Right kidney (tissue), 1 donor: ENCODE measurements around the gene SOX6.
"Not testable (repeated sequence)": the region's sequence is repeated elsewhere in the genome, so short reads cannot be mapped to it uniquely, and the experiment has no call there.

Source experiments
- DNase-seq: peaks from one replicate; pipeline ENCODE4 v3.0.0-alpha.2; 2016

The SOX6 gene

DNA sequence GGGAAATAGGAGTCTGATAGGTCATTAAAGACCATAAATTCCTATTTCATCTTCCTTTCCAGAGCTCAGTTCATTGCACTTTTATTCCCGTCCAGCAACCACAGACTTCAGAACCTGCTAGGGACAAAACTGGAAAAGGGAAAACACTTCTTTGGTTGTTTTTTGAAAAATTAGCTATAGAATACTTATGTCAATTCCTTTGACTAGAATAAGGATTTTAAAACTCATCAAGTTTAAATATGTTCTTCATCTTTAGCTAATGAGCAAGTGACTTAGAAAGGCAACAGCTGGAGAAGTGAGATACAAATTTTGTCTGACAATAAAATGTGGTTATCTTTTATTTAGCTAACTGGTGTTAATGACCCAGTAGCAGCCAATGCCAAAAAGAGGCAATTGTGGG, 206.9 kb downstream of the SOX6 start:
- DNase-seq, result no peak

DNA sequence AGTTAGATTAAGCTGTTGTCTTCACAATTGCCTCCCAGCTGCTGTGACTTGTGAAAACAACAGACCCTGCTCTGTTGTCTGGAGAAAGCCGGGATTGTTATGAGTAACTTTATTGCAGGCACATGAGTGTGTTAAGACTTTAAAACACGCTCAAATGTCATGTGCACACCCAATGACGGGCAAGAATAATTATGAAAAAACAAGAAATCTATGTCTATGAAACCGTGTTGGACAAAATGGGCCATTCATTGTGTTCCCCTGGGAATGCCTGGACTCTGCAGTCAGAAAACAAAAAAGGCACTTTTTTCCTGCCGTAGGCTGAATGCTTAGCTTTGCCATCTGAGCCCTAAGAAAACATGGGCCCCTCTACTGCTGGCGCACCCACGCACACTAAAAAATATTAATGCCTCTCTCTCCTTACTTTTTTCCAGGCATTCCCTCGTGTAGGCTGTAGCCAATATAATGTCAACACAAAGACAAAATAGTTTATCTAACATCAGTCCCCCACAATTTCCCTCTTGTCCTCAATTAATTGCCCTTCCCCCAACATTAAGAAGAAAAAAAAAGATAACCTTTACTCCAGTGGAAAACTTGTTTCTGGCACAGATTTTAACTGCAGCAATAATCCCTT, 207.9 kb downstream of the SOX6 start:
- DNase-seq, result peak; percentile 70

DNA sequence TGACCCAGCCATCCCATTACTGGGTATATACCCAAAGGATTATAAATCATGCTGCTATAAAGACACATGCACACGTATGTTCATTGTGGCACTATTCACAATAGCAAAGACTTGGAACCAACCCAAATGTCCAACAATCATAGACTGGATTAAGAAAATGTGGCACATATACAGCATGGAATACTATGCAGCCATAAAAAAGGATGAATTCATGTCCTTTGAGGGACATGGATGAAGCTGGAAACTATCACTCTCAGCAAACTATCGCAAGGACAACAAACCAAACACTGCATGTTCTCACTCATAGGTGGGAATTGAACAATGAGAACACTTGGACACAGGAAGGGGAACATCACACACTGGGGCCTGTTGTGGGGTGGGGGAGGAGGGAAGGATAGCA, 209.4 kb downstream of the SOX6 start:
- not testable (repeated sequence) for DNase-seq

DNA sequence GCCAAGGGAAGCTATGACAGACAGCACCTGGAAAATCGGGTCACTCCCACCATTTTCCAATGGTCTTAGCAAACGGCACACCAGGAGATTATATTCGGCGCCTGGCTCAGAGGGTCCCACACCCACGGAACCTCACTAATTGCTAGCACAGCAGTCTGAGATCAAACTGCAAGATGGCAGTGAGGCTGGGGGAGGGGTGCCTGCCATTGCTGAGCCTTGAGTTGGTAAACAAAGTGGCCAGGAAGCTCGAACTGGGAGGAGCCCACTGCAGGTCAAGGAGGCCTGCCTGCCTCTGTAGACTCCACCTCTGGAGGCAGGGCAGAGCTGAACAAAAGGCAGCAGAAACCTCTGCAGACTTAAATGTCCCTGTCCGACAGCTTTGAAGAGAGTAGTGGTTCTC, 214.7 kb downstream of the SOX6 start:
- DNase-seq, result not testable (repeated sequence)

DNA sequence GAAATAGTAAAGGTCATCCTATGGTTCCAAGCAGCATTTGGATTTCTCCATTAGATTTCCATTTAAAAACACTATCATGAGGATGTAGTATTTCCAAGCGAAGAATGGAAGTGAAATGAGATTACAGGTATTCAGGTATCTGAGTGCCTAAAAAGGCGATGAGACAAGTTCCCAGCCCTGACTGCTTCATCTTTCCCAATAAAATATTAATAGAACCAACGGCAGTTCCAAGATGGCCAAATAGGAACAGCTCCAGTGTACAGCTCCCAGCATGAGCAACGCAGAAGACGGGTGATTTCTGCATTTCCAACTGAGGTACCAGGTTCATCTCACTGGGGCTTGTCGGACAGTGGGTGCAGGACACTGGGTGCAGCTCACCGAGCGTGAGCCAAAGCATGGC, 215.2 kb downstream of the SOX6 start:
- not testable (repeated sequence) for DNase-seq

DNA sequence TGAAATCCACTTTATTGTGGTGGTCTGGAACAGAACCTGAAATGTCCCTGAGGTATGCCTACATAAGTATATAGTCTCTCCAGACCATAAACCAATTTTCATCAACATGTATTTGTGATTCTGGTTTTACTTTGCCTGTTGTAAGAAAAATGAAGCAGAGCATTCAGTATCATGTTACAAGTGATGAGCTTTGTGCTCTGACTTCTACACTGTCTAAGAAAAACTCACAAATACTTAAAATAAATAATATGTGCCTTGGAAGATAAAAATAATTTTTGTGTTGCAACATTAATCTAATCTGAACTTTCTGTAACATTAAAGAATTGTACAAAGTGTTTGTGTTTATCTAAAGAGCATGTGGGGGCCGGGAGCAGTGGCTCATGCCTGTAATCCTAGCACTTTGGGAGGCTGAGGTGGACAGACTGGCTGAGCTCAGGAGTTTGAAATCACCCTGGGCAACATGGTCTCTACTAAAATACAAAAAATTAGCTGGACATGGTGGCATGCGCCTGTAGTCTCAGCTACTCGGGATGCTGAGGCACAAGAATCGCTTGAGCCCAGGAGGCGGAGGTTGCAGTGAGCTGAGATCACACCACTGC, 219.5 kb downstream of the SOX6 start:
- DNase-seq, result no peak

DNA sequence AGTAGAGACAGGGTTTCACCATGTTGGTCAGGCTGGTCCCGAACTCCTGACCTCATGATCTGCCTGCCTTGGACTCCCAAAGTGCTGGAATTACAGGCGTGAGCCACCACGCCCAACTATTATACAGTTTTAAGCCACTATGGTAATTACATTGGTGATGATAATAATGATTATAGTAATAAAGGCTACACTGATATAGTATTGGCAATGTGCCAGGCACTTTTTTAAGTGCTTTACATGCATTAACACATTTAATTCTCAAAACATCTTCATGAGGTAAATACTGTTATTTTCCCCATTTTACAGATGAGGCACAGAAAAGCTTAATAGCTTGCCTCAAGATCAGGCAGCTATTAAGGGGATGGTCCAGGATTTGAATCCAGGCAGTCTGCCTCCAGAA, 222.5 kb downstream of the SOX6 start:
- no peak for DNase-seq

DNA sequence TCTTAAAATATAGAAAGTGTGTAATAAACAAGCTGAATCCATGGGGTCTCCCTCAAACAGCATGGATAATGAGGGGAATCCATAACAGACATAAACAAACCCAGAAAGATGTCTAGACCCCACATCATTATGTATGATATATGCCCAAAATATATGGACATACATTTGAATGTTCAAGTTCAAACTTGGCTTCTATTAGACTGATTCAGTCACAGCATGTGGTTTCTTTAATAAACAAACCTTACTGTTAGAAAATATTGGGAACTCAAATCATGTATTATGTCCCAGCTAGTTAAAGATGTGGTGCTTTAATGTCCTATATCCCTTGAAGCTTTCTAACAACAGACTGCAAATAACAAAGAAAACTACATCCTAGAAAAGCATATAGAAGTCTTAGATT, 228.6 kb downstream of the SOX6 start:
- no peak for DNase-seq

DNA sequence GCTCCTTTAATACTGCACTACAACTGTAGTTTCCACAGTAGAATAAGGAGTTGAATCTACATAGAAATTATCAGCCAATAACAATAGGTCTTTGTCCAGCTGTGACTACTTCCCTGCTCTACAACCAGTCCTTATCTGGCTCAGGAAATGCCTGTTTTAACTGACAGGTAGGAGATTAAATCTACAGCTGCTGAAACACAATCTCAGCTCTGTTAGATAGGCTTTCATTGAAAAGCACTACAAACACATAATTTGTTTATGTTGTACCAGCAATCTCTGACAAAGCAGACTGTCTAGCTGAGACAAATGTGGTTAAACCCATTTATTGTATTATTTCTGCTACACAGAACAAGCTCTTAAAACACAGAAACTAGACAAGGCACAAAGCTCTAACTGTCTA, 230.0 kb downstream of the SOX6 start:
- DNase-seq, result no peak

DNA sequence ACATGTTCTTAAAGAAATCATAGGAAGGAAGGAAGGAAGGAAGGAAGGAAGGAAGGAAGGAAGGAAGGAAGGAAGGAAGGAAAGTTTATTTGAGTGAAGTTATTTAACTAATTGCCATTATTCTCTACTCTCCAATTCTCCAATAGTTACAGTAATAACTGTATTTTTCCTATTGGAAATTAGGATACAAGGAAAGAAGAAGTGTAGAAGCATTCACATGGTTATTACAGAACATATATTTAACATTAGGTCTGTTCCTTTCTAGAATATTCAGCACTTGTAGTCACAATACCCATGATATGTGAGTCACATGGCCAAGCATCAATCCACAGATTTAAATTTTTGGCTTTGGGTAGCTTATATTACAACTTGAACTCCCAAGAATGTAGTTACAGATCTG, 230.6 kb downstream of the SOX6 start:
- DNase-seq, result no peak

DNA sequence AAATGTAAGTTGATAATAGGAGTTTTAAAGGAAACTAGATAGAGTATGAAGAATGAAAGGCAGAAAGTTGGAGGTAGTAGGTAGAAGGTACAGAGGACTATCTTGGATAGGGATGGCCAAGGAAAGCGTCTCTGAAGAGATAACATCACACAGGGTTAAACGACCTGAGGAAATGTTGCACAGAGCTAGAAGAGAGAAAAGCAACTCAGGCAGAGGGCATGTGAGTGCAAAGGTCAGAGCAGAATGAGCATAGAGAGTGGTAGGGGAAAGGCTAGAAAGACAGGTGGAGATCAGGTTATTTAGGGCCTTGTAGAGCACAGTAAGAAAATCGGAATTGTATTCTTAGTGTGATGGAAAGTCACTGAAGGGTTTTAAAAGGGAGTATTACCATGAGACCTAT, 232.0 kb downstream of the SOX6 start:
- DNase-seq, result no peak

DNA sequence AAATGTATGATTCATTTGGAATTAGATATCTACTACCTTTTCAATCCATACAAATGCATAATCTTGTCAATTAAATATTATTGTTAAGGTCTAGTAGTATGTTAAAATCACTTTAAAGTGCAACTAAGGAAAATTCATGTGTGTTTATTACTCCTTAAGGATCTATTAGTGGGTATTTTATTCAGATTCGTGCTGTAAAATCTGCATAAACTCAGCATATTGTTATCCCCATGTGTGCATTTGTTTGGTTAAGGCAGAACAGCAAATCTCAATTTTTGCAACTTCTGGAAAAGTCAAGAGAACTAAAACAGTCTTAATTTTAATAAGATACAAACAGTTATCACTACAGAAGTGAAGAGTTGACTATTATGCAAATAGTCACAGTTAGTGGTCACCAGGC, 234.5 kb downstream of the SOX6 start:
- no peak for DNase-seq

DNA sequence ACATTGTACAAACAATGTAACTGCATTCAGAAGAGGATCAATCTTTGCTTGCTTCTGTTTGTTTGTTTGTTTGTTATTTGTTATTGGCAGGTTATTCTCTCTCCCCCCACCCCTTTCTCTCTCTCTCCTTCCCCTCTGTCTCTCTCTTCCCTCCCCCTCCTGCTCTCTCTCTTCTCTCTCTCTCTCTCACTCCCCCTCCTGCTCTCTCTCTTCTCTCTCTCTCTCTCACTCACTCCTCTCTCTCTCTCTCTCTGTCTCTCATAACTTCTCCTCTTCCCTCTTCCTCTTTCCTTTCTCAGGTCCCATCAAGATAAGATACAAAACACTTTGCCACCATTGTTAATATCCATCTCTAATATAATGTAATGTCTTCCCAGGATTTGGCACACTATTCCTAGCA, 236.3 kb downstream of the SOX6 start:
- DNase-seq, result no peak

DNA sequence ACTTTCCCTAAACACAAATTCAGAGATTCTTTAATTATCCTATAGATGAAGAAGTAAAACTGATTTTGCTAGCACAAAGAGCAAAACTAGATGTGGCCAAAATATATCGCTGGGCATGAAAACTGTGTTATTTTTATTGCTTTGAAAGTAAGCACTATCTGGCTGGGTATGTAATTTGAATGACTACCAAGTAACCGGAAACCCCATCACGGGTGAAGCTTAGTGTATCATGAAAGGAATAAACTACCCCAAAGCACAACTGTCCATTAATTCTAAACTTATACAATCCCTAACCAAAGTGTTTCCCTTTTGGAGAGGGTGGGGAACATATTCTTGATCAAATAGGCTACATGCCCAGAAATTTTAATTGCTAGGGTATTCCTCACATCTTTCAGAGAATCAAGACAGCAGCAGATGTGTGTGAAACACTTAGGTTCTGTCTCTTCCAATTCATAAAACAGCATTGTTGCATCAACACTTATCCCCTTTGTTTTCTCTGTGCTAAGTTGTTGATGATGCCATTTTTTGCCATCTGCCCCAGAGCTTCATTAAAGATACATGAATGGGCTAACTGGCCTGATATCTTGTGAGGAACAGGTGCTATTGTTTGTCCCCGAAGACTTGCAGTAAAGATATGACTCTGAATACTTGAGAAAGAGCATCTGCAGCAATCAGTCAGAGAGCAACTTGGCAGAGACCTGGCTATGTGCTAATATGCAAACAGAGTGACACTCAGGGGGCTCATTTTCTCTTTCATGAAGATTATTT, 238.2 kb downstream of the SOX6 start:
- DNase-seq, result no peak

DNA sequence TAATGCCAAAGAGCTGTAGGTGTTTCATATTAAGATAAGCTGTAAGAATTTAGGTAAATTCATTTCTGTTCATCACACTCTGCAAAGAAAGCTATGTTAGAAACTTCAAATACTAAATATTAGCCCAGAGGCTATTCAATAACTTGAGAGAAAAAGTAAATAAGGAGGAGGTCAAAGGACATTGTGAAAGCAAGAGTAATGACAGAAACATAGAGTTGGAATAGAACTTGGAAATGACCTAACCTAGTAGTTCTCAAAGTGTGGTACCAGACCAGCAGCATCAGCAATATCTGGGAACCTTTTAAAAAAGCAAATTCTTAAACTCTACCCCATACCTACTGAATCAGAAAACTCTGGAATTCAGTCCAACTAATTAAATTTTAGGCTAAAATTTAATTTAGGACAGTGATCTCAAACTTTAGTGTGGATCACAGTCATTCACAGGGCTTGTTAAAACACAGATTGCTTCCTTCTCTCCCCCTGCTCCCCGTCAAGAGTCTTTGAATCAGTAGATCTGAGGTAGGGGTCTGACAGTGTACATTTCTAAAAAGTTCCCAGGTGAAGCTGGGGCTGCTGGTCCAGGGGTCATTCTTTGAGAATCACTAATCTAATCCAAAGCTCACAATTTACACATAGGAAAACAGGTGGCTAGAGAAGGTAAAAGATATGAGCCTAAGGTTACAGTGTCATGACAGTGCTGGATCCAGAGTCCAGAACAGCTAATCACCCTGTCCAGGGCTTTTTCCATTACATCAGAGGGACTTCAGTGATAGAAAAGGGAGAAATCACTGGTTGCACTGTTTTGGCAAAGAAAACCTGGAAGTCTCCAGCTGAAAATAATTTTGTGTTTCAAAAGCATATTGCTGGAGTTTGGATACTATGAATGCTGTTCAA, 241.1 kb downstream of the SOX6 start:
- DNase-seq, result no peak

DNA sequence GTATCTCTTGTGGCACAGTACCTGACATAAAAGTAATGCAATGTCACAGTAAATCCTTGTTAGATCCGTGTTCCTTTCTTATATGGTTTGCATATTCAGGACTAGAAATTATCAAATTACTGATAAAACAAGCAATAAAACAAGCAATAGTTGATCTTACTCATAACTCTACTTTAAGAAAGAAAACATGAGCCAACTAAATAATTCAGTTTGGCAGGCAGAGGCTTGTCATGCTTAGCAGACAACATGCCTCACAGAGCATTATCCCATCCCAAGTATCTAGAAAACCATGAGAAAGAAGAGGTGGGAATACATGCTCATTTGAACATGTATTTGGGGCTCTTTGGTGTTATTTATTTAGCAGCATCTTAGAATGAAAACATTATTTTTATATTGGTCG, 241.9 kb downstream of the SOX6 start:
- no peak for DNase-seq

DNA sequence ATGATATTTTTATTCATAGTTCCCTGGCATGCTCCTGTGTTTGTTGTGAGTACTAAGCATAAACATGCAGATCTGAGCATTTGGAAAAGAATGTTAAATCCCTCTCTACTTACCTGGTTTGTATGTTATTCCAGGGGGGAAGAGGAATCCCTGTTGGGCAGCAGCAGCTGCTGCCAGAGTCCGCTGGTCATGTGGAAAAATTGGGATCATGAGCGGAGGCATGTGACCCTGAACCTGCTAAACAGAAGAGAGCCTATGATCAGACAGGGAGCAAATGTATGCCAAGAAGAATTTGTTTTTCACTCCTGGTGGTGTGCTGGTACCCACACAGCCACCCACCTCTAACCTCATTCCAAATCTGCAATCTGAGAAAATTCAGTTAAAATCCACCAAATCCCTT, 244.7 kb downstream of the SOX6 start:
- peak; percentile 28 for DNase-seq

DNA sequence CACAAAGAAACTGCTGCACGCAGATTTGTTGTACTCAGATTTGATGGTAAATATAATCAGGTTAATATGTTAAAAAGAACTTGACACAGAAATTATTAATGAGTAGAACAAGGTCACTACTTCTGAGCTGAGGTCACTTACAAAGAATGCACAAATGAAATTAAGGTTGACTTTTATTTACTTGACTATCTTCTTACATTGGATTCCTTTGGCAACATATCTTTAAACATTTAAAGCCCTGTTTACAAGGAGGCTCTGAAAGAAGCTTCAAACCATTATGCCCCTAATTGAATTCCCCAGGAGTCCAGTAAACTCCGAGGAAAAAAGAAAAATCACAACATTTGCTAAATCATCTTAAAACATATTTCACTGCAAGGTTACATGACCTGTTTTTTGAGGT, 245.5 kb downstream of the SOX6 start:
- no peak for DNase-seq

DNA sequence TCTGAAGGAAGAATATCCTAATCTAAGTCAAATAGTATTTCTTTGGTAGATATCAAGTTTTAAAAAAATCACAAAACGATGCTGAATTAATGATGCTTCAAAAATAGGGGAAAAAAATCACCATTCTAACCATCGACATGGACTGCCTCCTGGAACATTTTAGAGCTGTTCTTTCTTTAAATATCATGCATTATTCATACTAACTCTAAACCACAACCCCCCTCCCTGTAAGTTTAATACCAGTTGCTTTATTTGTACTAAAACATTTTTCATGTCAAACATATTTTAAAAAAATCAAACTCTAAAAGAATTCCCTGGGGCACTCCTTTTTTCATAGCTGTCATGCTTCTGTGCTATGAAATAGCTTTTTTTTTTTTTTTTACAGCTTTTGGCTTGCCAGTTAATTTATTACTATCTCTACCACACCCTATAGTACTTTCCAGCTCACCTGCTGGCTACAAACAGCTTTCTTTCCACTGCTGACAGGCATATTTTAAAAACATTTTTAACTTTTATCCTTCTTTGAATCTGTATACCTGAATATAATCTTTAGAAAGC, 256.9 kb downstream of the SOX6 start:
- no peak for DNase-seq

DNA sequence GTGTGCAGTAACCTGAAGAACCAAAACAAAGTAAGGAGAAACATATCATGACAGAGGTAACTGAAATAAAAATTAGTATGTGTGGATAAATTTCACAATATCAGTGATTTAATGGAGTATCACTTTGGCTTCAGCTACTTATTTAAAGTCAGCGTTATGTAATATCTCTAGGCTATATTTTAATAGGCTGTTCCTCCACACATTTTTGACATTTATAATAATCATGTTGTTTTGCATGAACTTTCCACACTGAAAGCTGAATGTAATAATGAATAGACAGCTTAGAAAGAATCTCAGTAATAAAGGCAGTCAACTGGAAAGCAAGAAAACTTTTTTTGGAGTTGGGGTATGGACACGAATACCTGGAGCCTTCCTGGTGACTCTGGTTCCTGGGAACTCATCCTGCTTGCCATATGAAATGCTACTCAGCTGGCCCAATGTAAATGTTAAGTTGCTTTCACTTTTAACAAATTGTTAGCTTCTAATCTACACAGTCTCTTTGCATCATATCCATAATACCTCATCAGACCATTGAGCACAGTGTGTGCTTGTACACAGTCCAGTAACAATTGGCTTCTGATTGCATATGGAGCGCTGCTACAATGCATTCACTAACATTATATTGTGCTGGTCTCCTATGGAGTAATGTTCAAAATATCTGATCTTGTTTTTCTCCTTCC, 257.7 kb downstream of the SOX6 start:
- DNase-seq, result no peak

DNA sequence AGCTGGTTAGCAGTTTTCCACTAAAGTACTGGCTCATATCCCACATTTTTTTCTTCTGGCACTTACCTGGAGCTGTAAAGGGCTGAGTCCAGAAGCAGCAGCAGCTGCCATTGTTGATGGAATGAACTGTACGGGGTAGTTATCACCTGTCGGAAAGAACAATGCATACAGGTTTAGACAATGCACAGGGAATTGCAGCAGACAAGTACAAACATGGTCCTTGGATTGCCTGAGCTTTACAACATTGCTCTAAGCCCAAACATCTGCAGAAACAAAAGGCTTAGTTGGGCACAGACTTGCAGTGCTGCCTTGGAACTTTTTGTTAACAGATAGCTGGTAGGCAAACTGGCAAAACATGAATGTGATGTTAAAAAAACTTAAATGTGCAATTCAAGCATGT, 258.8 kb downstream of the SOX6 start:
- no peak for DNase-seq

DNA sequence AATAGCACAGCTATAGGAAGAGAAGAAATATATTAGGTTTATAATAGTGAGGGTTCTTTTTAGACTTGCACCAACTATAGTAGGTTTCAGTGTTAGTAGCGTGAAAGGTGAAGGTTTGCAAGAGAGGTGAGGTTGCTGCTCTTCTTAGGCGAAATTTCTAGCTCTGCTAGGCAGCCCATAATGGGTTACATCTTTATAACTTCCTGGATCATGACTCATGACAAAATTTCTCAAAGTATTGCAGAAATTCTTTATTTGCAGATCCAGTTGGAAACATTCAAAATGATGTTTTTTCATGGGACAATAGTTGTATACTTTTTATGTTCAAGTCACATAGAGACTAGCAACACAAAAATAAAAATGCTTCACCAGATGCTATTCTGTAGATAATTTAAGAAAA, 260.0 kb downstream of the SOX6 start:
- DNase-seq, result no peak
